Activated naive CD8-positive, alpha-beta T cell treated with anti-CD3 and anti-CD28 coated beads, Interleukin-2, amount 10 ng/mL, durations not matched to agents 7 days and 5 days (primary cell): ENCODE measurements around the gene AGFG1. TPM values are rescaled to one million over a fixed set of nuclear protein-coding genes. Genes with fewer than 3 reads are reported as not detected.

Source experiments
- ATAC-seq: fragments of 150-1000 bp; cut with Tn5 transposase; one replicate; pipeline ENCODE4 v1.10.0; 2021; ENCODE audit warnings: low read depth, moderate library complexity
- POLR2A ChIA-PET: fragments of 350-600 bp; sonication (Branson Sonifier 250); formaldehyde crosslinking; loops from one replicate; lab custom pipeline; 2021; ENCODE audit warnings: antibody characterized with exemption; lab: Charles Lee
- DNase-seq: peaks from one replicate; pipeline ENCODE4 v3.0.0; 2021
- H3K27ac Mint-ChIP-seq: one replicate; pipeline ENCODE4 v1.8.0; 2022; ENCODE audit warnings: mild to moderate bottlenecking, mixed read lengths
- H3K27me3 Mint-ChIP-seq: one replicate; pipeline ENCODE4 v1.8.0; 2022; ENCODE audit warnings: mild to moderate bottlenecking, moderate library complexity, mixed read lengths
- H3K36me3 Mint-ChIP-seq: one replicate; pipeline ENCODE4 v1.8.0; 2021; ENCODE audit warnings: mild to moderate bottlenecking, mixed read lengths
- H3K4me1 Mint-ChIP-seq: one replicate; pipeline ENCODE4 v1.8.0; 2021; ENCODE audit warnings: mixed read lengths
- H3K4me3 Mint-ChIP-seq: one replicate; pipeline ENCODE4 v1.8.0; 2022; ENCODE audit warnings: mild to moderate bottlenecking, moderate library complexity, mixed read lengths
- H3K9me3 Mint-ChIP-seq: one replicate; pipeline ENCODE4 v1.8.0; 2021; ENCODE audit warnings: mixed read lengths
- total RNA-seq, 2 experiments: library from RNA; stranded (reverse); gene quantifications; one replicate each; pipeline ENCODE4 v1.2.3, GENCODE V29; 2021

The AGFG1 gene, protein sequence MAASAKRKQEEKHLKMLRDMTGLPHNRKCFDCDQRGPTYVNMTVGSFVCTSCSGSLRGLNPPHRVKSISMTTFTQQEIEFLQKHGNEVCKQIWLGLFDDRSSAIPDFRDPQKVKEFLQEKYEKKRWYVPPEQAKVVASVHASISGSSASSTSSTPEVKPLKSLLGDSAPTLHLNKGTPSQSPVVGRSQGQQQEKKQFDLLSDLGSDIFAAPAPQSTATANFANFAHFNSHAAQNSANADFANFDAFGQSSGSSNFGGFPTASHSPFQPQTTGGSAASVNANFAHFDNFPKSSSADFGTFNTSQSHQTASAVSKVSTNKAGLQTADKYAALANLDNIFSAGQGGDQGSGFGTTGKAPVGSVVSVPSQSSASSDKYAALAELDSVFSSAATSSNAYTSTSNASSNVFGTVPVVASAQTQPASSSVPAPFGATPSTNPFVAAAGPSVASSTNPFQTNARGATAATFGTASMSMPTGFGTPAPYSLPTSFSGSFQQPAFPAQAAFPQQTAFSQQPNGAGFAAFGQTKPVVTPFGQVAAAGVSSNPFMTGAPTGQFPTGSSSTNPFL
- total RNA-seq: 10 to 100 TPM; 57.9 to 59.2 TPM

DNA sequence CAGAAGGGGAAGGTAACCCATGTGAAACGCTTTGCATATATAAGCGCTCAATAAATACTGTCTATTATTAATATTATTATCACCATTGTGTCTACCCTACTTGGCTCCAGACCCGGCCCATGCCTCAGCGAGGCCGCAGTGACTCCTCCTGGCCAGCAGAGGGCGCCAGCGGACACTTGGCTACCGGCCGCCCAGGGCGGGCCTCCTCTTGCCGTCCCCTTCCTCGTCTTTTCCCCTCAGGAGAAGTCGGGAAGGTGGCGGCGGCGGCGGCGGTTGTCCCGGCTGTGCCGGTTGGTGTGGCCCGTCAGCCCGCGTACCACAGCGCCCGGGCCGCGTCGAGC is at the start of gene AGFG1:
Gene AGFG1 (plus strand): TSS at position 233 of the 341 bp plus-strand sequence. CDS start 266 bp downstream, outside the sequence.
- Mint-ChIP-seq H3K9me3 (no peaks in the 10 kb centered on the region), H3K36me3 (no peaks in the 10 kb centered on the region), H3K4me3 (peak within 1 kb of the TSS; percentile 85), H3K4me1 (peaks cover 32% of the 10 kb centered on the region), H3K27me3 (no peaks in the 10 kb centered on the region), H3K27ac (peak within 1 kb of the TSS; percentile 78)
- DNase-seq: peak; percentile 91
- ATAC-seq: peak; percentile 81
- POLR2A ChIA-PET: no interaction called here

DNA sequence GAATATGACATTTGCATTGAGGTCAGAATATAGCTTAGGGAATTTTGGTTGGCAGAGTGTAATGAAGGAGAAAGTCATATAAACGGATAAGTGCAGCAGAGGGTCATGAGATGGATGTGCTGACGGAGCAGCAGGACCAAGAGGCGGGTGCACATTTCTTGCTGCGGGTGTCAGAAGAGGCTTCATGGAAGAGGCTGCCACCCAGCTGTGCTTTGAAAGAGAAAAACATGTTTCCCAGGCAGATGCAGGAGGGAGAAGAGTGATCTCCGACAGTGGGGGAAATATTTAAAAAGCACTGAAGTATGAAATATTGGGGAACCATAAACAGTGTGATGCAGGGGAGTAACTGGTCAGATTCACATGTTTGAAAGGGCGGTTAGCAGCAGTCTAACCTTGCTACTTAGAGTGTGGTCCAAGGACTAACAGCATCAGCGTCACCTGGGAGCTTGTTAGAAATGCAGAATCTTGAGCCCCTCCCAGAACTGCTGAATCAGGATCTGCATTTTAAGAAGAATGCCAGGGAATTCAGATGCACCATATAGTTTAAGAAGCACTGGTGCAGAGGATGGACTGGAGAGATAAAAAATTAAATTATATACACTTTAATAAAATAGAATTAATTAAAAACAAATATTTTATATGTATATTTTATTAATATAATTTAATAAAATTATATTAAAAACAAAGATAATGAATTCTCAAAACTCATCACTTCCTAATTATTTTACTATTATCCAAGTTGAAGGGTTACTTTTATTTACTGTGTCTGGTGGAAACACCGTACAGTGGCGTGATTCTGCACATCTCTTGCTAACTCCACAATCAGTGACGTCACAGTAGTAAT is 48.1 kb upstream of the AGFG1 start:
- H3K4me1 Mint-ChIP-seq: no peaks in the 10 kb centered on the region
- peaks cover 2% of the 10 kb centered on the region for H3K36me3 Mint-ChIP-seq
- H3K4me3 Mint-ChIP-seq: no peak overlapping the region
- no peak for DNase-seq
- H3K27ac Mint-ChIP-seq: no peak overlapping the region
- H3K9me3 Mint-ChIP-seq: no peaks in the 10 kb centered on the region
- no peak for ATAC-seq
- no peaks in the 10 kb centered on the region for H3K27me3 Mint-ChIP-seq
- POLR2A ChIA-PET: interaction anchor here (0.6 kb wide), 1 partner anchor 1383 kb away, joined by 3 read pairs; no protein-coding TSS in a partner anchor

DNA sequence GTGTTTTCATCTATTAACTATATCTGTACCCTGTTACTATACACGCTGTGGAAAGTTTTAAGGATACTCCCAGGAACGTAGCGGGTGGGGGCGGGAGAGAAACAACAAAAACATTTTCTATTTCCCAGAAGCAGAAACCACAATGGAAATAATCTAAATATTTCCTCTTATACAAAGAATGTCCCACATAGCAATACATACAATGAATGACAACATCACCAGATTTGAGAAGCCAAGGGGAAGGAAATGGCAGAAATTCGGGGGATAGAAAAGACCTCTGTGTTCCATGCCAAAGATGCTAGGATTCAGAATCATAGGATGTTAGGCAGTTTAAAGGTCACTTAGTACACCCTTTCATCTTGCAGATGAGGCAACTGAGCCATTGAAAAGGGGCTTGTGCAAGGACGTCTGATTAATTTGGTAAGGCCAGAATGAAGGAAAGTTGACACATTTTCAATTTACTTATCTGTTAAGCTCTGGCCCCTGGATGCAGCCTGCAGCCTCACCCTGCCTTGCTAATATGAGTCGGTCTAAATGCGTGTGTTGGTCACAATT is 43.1 kb upstream of the AGFG1 start:
- no peaks in the 10 kb centered on the region for H3K4me1 Mint-ChIP-seq
- ATAC-seq (no peak), DNase-seq (no peak)
- POLR2A ChIA-PET: no interaction called here
- no peak overlapping the region for H3K27ac Mint-ChIP-seq
- H3K9me3 Mint-ChIP-seq: peaks cover 14% of the 10 kb centered on the region
- no peak overlapping the region for H3K4me3 Mint-ChIP-seq
- H3K36me3 Mint-ChIP-seq: peaks cover 17% of the 10 kb centered on the region
- no peaks in the 10 kb centered on the region for H3K27me3 Mint-ChIP-seq

DNA sequence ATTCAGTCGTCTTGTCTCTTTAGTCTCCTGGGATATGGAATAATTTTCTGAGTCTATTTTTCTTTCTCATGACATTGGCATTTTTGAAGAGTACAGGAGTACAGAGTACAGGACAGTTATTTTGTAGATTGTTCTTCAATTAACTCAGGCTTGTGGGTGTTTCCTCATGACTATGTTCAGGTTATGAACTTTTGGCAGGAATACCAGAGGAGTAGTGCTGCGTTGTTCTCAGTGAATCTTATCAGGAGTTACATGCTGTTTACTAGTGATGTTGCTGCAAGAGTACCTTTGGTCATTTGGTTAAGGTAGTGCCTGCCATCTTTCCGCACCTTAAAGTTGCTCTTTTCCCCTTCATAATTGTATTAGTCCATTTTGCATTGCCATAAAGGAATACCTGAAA is 41.3 kb upstream of the AGFG1 start:
- DNase-seq: no peak
- H3K4me3 Mint-ChIP-seq: no peak overlapping the region
- POLR2A ChIA-PET: no interaction called here

DNA sequence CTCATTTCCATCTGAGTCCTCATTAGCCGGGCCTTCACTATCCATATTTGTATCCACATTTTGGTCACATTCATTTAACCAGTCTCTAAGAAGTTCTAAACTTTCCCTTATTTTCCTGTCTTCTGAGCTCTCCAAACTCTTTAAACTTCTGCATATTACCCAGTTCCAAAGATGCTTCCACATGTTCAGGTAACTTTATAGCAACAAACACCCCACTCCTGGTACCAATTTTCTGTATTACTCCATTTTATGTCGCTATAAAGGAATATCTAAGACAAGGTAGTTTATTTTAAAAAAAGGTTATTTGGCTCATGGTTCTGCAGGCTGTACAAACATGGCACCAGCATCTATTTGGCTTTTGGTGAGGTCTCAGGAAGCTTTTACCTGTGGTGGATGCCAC is 38.8 kb upstream of the AGFG1 start:
- no peak for ATAC-seq
- H3K9me3 Mint-ChIP-seq: peaks cover 17% of the 10 kb centered on the region

More for the DNA sequence above, 41.3 kb upstream of the AGFG1 start:
- ATAC-seq: no peak
- Mint-ChIP-seq H3K4me1 (no peaks in the 10 kb centered on the region), H3K36me3 (peaks cover 17% of the 10 kb centered on the region), H3K27ac (no peak overlapping the region), H3K9me3 (peaks cover 17% of the 10 kb centered on the region), H3K27me3 (no peaks in the 10 kb centered on the region)

DNA sequence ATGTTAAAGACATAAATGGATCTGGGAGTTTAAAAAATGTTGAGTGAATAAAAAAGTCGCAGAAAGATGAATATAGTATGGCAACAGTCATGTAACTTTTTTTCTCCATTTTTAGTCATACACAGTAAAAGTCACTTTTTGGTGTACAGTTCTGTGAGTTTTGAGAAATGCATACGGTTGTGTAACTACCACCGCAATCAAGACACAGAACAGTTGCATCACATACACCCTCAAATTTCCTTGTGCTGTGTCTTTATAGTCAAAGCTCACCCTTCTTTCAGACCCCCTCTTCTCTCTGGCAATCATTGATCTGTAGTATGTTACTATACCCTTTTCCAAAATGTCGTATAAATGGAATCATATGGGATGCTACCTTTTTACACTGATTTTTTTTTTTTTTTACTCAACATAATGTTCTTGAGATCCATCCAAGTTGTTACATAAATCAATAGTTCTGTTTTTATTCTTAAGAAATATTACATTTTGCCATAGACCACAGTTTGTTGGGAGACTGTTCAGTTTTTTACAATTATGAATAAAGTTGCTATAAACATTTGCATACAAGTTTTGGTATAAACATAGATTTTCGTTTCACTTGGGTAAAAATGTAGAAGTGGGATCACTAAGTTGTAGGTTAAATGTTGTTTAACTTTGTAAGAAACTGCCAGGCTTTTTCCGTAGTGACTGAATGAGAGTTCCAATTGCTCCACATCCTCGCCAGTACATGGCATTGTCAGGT is 35.4 kb upstream of the AGFG1 start:
- peaks cover 11% of the 10 kb centered on the region for H3K36me3 Mint-ChIP-seq
- H3K9me3 Mint-ChIP-seq: peaks cover 13% of the 10 kb centered on the region
- no peak overlapping the region for H3K27ac Mint-ChIP-seq
- H3K27me3 Mint-ChIP-seq: no peaks in the 10 kb centered on the region
- POLR2A ChIA-PET: no interaction called here
- DNase-seq (no peak), ATAC-seq (no peak)
- H3K4me3 Mint-ChIP-seq: no peak overlapping the region
- no peaks in the 10 kb centered on the region for H3K4me1 Mint-ChIP-seq

More for the DNA sequence above, 38.8 kb upstream of the AGFG1 start:
- Mint-ChIP-seq H3K27ac (no peak overlapping the region), H3K27me3 (no peaks in the 10 kb centered on the region), H3K36me3 (peaks cover 17% of the 10 kb centered on the region), H3K4me1 (no peaks in the 10 kb centered on the region), H3K4me3 (no peak overlapping the region)
- POLR2A ChIA-PET: no interaction called here
- DNase-seq: no peak

DNA sequence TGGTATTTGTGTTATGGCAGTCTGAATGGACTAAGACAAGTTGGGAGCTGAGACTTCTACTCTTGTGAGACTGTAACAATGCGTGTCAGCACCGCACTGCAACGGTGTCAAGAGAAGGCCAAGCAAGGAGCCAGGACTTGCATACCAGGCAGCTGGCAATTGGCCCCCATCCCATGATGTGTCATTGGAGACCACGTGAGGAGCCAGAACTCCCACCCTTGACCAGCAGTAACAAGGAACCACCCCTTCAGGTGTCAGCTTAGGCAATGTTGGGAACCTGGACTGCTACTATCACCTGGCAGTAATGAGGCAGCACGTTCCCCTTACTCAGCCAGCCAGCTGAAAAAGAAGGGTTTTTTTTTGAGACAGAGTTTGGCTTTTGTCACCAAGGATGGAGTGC is 32.7 kb upstream of the AGFG1 start:
- no peak for DNase-seq
- Mint-ChIP-seq H3K9me3 (peaks cover 2% of the 10 kb centered on the region), H3K27ac (no peak overlapping the region), H3K27me3 (no peaks in the 10 kb centered on the region), H3K36me3 (no peaks in the 10 kb centered on the region), H3K4me1 (no peaks in the 10 kb centered on the region), H3K4me3 (no peak overlapping the region)
- no peak for ATAC-seq
- POLR2A ChIA-PET: no interaction called here

DNA sequence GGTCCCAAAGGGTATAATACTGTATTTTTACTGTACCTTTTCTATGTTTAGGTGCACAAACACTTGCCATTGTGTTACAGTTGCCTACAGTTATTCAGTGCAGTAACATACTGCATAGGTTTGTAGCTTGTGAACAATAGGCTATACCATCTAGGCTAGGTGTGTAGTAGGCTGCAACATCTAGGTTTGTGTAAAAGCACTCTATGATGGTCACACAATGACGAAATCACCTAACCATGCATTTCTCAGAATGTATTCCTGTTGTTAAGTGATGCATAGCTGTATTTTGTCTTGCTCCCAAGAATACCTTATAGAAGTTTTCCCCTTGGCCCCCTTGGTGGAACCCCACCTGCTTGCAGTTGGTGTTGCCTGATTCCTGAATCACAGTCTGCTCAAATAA is 29.3 kb upstream of the AGFG1 start:
- Mint-ChIP-seq H3K27ac (no peak overlapping the region), H3K9me3 (no peaks in the 10 kb centered on the region), H3K27me3 (no peaks in the 10 kb centered on the region), H3K4me3 (no peak overlapping the region), H3K36me3 (no peaks in the 10 kb centered on the region), H3K4me1 (no peaks in the 10 kb centered on the region)
- POLR2A ChIA-PET: no interaction called here
- DNase-seq (no peak), ATAC-seq (no peak)

DNA sequence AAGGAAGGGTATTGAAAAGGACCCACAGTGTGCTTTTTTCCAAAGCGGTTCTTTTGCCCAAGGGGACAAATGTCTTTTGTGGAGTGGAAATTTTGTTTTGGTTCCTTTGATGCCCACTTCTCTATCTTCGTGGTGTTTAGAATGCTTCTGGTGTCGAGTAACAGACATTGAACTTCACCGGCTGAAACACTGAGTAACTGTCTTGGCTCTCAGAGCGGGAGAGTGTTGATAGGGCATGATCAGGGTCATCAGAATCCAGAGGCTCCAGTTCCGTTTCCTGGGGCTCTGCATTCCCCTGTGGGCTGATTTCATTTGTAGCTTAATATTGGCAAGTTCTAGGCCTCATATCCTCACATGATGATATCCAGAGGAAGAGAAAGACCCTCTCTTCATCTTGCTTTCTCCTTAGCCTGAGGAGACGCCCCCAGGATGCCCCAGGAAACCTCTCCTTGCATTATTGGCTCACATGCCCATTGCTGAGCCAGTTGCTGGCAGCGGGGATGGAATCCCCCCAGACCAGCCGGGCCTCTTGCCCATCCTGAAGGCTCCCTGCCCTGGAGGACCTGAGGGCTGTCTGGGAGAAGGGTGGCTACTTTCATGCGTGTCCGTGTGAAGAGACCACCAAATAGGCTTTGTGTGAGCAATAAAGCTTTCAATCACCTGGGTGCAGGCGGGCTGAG is 27.9 kb upstream of the AGFG1 start:
- POLR2A ChIA-PET: no interaction called here
- Mint-ChIP-seq H3K36me3 (no peaks in the 10 kb centered on the region), H3K27ac (no peak overlapping the region), H3K27me3 (no peaks in the 10 kb centered on the region), H3K9me3 (no peaks in the 10 kb centered on the region), H3K4me3 (no peak overlapping the region), H3K4me1 (no peaks in the 10 kb centered on the region)
- DNase-seq (no peak), ATAC-seq (no peak)

DNA sequence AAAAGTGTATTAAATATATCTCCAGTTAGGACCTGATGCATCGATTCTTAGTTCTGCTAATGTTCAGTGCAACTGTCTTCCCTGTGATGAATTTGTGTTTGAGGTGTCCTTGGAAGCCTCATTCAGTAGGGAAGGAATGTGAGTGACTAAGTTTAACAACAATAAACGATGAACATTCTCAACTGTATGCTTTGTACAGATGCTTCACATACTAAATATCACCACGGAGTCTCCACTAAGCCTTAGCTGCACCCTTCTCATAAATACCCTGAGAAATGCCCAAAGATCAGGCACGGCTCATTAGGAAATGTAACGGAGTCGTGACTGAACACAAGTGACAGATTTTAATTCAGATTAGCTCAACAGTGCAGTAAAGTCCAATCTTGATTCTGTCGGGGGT is 24.4 kb upstream of the AGFG1 start:
- Mint-ChIP-seq H3K36me3 (no peaks in the 10 kb centered on the region), H3K4me1 (no peaks in the 10 kb centered on the region), H3K27ac (no peak overlapping the region), H3K4me3 (no peak overlapping the region), H3K27me3 (no peaks in the 10 kb centered on the region), H3K9me3 (no peaks in the 10 kb centered on the region)
- POLR2A ChIA-PET: no interaction called here
- no peak for DNase-seq
- ATAC-seq: no peak

DNA sequence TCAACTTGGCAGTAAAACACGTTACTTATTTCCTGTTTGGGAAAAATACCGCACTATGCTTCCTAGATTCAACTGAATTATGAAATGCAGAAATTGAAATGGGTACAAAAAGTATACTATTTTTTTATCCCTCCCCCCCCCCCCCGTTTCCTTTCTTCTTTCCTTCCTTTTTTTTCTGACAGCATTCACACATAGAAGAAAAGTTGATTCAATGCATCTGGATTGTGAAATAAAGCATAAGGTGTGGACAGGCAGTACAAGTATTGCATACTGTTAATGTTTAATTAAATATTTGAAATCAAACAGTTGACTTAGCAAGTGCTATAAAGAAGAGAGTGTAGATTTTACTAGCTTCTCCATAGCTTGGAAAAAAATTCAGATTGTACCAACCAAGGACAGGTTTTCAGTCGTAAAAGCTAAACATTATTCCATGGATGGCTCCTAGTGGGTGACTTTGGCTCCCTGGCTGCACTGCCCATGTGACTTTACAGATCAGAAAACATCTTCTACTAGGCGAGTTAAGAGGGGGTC is 21.6 kb upstream of the AGFG1 start:
- DNase-seq (no peak), ATAC-seq (no peak)
- Mint-ChIP-seq H3K27ac (no peak overlapping the region), H3K36me3 (no peaks in the 10 kb centered on the region), H3K27me3 (no peaks in the 10 kb centered on the region), H3K4me1 (peaks cover 4% of the 10 kb centered on the region), H3K4me3 (no peak overlapping the region), H3K9me3 (no peaks in the 10 kb centered on the region)
- POLR2A ChIA-PET: no interaction called here

DNA sequence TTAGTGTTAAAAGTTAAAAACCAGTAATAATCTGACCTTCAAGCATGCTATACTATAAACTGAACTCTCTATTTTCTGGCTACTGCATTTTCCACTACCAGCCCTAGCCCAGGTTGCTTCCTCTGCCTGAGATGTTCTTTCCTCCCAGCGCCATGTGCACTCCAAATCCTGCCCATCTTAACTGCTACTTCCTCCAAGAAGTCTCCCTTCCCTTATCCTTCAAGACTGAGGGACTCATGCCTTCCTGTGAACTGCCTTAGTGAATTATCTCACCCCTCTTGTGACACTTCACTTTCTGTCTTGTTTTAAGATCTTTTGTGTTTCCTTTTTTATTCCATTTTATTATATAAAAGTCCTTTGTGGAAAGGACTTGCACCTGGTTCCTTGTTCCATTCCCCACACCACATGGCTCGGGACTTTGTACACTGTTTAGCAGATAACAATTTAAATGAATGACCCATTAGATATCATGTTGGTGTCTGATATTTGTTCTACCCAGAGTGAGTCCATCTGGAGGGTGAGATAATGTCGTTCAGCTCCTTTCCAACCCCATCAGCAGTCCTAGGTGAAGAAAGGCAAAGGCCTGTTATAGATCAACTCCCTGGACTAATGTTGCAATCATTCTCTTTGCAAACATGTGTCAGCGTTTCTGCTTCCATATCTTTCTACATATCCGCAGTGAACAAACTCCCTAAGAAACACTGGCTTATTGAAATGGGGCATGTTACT is 20.9 kb upstream of the AGFG1 start:
- H3K36me3 Mint-ChIP-seq: no peaks in the 10 kb centered on the region
- H3K4me3 Mint-ChIP-seq: no peak overlapping the region
- POLR2A ChIA-PET: no interaction called here
- H3K27me3 Mint-ChIP-seq: no peaks in the 10 kb centered on the region
- no peaks in the 10 kb centered on the region for H3K9me3 Mint-ChIP-seq
- H3K27ac Mint-ChIP-seq: no peak overlapping the region
- DNase-seq (no peak), ATAC-seq (no peak)
- H3K4me1 Mint-ChIP-seq: peaks cover 4% of the 10 kb centered on the region
